ENCODE results near the gene CDK14. TPM values are rescaled to one million over a fixed set of nuclear protein-coding genes. Genes with fewer than 3 reads are reported as not detected.

CDK14 gene
- total RNA-seq, 1 donor from 2014 or later: 131 TPM

- Mint-ChIP-seq H3K36me3 (ENCODE audit: unreplicated experiment) (peaks cover 2% of the 10 kb centered on the region), H3K9me3 (ENCODE audit: unreplicated experiment) (no peaks in the 10 kb centered on the region), H3K27ac (ENCODE audit: unreplicated experiment) (peak overlapping the region; percentile 1), H3K27me3 (ENCODE audit: unreplicated experiment) (no peaks in the 10 kb centered on the region), H3K4me1 (ENCODE audit: unreplicated experiment) (peaks cover 54% of the 10 kb centered on the region), H3K4me3 (ENCODE audit: unreplicated experiment) (no peak overlapping the region)
- DNase-seq (ENCODE audit: extremely low spot score, unreplicated experiment): no peak
- TF ChIP-seq CTCF (IDR thresholded peaks at IDR 0.05): no peak
Measured at GRCh38 chr7:90760892-90761291, 164.8 kb downstream of the CDK14 start.

- DNase-seq (ENCODE audit: extremely low spot score, unreplicated experiment): no peak
- no peak for TF ChIP-seq CTCF (IDR thresholded peaks at IDR 0.05)
- Mint-ChIP-seq H3K4me3 (ENCODE audit: unreplicated experiment) (no peak overlapping the region), H3K9me3 (ENCODE audit: unreplicated experiment) (no peaks in the 10 kb centered on the region), H3K4me1 (ENCODE audit: unreplicated experiment) (peaks cover 61% of the 10 kb centered on the region), H3K27ac (ENCODE audit: unreplicated experiment) (peak overlapping the region; percentile 1), H3K36me3 (ENCODE audit: unreplicated experiment) (peaks cover 2% of the 10 kb centered on the region), H3K27me3 (ENCODE audit: unreplicated experiment) (no peaks in the 10 kb centered on the region)
Measured at GRCh38 chr7:90761584-90761983, 165.5 kb downstream of the CDK14 start.

- Mint-ChIP-seq H3K27ac (ENCODE audit: unreplicated experiment) (no peak overlapping the region), H3K36me3 (ENCODE audit: unreplicated experiment) (peaks cover 2% of the 10 kb centered on the region), H3K27me3 (ENCODE audit: unreplicated experiment) (no peaks in the 10 kb centered on the region), H3K4me1 (ENCODE audit: unreplicated experiment) (peaks cover 76% of the 10 kb centered on the region), H3K4me3 (ENCODE audit: unreplicated experiment) (no peak overlapping the region), H3K9me3 (ENCODE audit: unreplicated experiment) (no peaks in the 10 kb centered on the region)
- no peak for TF ChIP-seq CTCF (IDR thresholded peaks at IDR 0.05)
- no peak for DNase-seq (ENCODE audit: extremely low spot score, unreplicated experiment)
Measured at GRCh38 chr7:90763108-90763507, 167.0 kb downstream of the CDK14 start.

GRCh38 chr7:90764848-90765570, 168.9 kb downstream of the CDK14 start:
- TF ChIP-seq CTCF (IDR thresholded peaks at IDR 0.05): no peak
- Mint-ChIP-seq H3K4me3 (ENCODE audit: unreplicated experiment) (no peak overlapping the region), H3K4me1 (ENCODE audit: unreplicated experiment) (peaks cover 70% of the 10 kb centered on the region), H3K27ac (ENCODE audit: unreplicated experiment) (peak overlapping the region; percentile 62), H3K27me3 (ENCODE audit: unreplicated experiment) (no peaks in the 10 kb centered on the region), H3K9me3 (ENCODE audit: unreplicated experiment) (no peaks in the 10 kb centered on the region), H3K36me3 (ENCODE audit: unreplicated experiment) (peaks cover 3% of the 10 kb centered on the region)
- DNase-seq (ENCODE audit: extremely low spot score, unreplicated experiment): no peak

- H3K36me3 Mint-ChIP-seq (ENCODE audit: unreplicated experiment): peaks cover 11% of the 10 kb centered on the region
- no peaks in the 10 kb centered on the region for H3K27me3 Mint-ChIP-seq (ENCODE audit: unreplicated experiment)
- H3K9me3 Mint-ChIP-seq (ENCODE audit: unreplicated experiment): peaks cover 9% of the 10 kb centered on the region
- H3K4me3 Mint-ChIP-seq (ENCODE audit: unreplicated experiment): peak overlapping the region; percentile 46
- peaks cover 54% of the 10 kb centered on the region for H3K4me1 Mint-ChIP-seq (ENCODE audit: unreplicated experiment)
- DNase-seq (ENCODE audit: extremely low spot score, unreplicated experiment): no peak
- peak overlapping the region; percentile 86 for H3K27ac Mint-ChIP-seq (ENCODE audit: unreplicated experiment)
- TF ChIP-seq CTCF (IDR thresholded peaks at IDR 0.05): no peak
Measured at GRCh38 chr7:90766814-90767564, 170.9 kb downstream of the CDK14 start.

Measured in osteocyte (in vitro differentiated cells).